ENCODE data around the gene PIGT.

PIGT gene

GRCh38 chr20:45390931-45391330 lies 25.0 kb upstream of the PIGT start:
- TF ChIP-seq CTCF (IDR thresholded peaks at IDR 0.05; ENCODE audit: low read depth, low read length) = no peak
- DNase-seq (ENCODE audit: extremely low read depth, low read depth) = no peak

DNA sequence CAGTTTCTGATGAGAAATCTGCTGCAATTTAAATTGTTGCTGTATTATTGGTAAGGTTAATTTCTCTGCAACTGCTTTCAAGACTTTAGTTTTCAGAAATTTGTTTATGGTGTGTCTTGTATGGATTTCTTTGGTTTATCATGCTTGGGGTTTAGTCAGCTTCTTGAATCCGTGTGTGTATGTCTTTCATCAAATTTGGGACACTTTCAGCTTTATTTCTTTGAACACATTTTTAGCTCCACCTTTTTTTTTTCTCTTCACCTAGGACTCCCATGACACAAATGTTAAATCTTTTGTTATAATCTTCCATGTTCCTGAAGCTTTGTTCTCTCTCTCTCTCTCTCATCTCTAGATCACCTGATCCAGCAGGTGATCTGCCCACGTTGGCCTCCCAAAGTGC lies 24.4 kb upstream of the PIGT start:
- no peak for TF ChIP-seq CTCF (IDR thresholded peaks at IDR 0.05; ENCODE audit: low read depth, low read length)
- DNase-seq (ENCODE audit: extremely low read depth, low read depth) = no peak

- DNase-seq (ENCODE audit: extremely low read depth, low read depth) = no peak
- TF ChIP-seq CTCF (IDR thresholded peaks at IDR 0.05; ENCODE audit: low read depth, low read length) = no peak
Measured at GRCh38 chr20:45392733-45393132, 23.2 kb upstream of the PIGT start.

DNA sequence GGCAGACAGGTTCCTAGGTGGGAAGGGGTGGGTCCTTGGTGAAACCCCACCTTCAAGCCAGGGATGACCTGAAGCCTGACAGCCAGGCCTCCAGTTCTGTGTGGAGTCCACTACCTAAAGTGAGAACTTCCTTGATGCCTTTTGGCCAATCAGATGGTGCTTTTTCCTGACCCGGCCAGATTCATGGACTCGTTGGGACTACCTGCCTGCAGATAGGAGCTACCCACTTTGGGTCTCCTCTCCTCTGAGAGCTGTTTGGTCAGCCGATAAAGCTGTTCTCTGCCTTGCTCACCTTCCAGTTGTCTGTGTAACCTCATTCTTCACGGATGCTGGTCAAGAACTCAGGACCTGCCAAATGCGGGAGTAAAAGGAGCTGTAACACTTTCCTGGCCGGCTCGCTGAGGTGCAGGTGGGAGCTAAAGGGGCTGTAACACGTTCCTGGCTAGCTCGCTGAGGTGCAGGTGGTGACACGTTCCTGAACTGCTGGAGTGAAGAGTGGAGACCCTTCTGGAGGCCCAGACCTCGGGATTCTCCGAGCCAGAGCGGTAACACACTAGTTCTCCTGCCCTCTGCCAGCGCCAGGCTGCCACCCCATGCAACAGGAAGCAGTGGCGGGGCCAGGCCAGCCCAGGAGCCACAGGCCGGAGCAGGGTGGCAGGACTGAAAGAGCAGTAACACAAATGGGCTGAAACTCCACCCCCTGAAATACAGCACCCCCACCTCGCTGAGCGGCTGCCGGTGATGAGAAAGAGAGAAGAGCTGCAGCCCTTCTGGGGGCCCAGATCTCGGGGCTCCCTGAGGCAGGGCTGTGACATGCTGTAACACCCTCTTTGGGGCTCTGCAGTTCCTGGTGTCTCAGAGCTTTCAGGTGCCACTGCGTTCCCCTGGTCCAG lies 21.5 kb upstream of the PIGT start:
- TF ChIP-seq CTCF (IDR thresholded peaks at IDR 0.05; ENCODE audit: low read depth, low read length) = no peak
- no peak for DNase-seq (ENCODE audit: extremely low read depth, low read depth)

DNA sequence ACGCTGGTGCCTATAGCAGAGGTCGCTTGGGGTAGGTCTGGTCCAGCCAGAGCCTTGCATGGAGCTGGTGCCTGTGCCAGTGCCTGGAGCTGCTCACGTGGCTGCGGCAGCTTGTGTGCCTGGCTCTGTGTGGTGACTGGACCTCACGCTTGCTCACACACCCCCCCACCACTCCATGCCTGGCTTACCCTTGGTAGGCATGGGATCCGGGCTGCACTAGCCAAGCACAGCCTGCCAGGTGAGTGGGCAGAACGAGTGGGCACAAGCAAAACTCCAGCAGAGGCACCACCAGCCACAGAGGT lies 20.9 kb upstream of the PIGT start:
- no peak for TF ChIP-seq CTCF (IDR thresholded peaks at IDR 0.05; ENCODE audit: low read depth, low read length)
- DNase-seq (ENCODE audit: extremely low read depth, low read depth) = no peak

- TF ChIP-seq CTCF (IDR thresholded peaks at IDR 0.05; ENCODE audit: low read depth, low read length) = no peak
- no peak for DNase-seq (ENCODE audit: extremely low read depth, low read depth)
Measured at GRCh38 chr20:45399018-45399417, 16.9 kb upstream of the PIGT start.

- no peak for TF ChIP-seq CTCF (IDR thresholded peaks at IDR 0.05; ENCODE audit: low read depth, low read length)
- DNase-seq (ENCODE audit: extremely low read depth, low read depth) = no peak
Measured at GRCh38 chr20:45400346-45401031, 15.5 kb upstream of the PIGT start.

Measured in AG09319 (cell line).